Measurements from ENCODE around the gene MKRN3. TPM values are rescaled to one million over a fixed set of nuclear protein-coding genes. Genes with fewer than 3 reads are reported as not detected.

Gene MKRN3
- total and polyA plus RNA-seq, 2 donors (not counting 3 experiments of a cell fraction or from before 2014, with no cell fraction given), result 0.18 to 0.40 TPM

- BruUV-seq (replicated peaks), result no TSS peak
- FAIRE-seq (no peak), DNase-seq (ENCODE audit: low read depth, low spot score) (no peak)
- Histone ChIP-seq H3K4me3 (replicated peaks in 1 of 3; ENCODE audit: insufficient read depth in 1 of 3, low read depth in 1 of 3, low read length in 3 of 3) (no peak overlapping the region), H3K79me2 (ENCODE audit: control insufficient read depth, insufficient read depth, low read length) (no peaks in the 10 kb centered on the region), H3K9me1 (replicated peaks; ENCODE audit: control insufficient read depth, extremely low read depth, insufficient read depth, low read length) (no peaks in the 10 kb centered on the region), H3K27ac (ENCODE audit: insufficient read depth, low read depth, low read length) (no peak overlapping the region), H3K36me3 (ENCODE audit: control insufficient read depth in 2 of 2, extremely low read depth in 1 of 2, insufficient read depth in 2 of 2, low read length in 2 of 2) (no peaks in the 10 kb centered on the region), H3K9ac (replicated peaks; ENCODE audit: extremely low read depth, insufficient read depth, low read length) (no peak overlapping the region), H3K4me1 (ENCODE audit: control insufficient read depth, extremely low read depth, insufficient read depth, low read length) (no peaks in the 10 kb centered on the region), H3K9me3 (replicated peaks; ENCODE audit: control insufficient read depth, insufficient read depth, low read length) (no peaks in the 10 kb centered on the region), H4K20me1 (replicated peaks; ENCODE audit: control insufficient read depth, extremely low read depth, insufficient read depth, low read length) (no peaks in the 10 kb centered on the region), H3K4me2 (ENCODE audit: insufficient read depth, low read length) (no peak overlapping the region), H2AFZ (ENCODE audit: low read depth, low read length) (no peak overlapping the region), H3K27me3 (ENCODE audit: control insufficient read depth in 2 of 2, insufficient read depth in 2 of 2, low read length in 2 of 2) (no peaks in the 10 kb centered on the region)
- intact Hi-C loops (cut with micrococcal nuclease), result no loop called here
- TF ChIP-seq CTCF (IDR thresholded peaks at IDR 0.05; ENCODE audit: extremely low read depth in 1 of 2, insufficient read depth in 1 of 2, low read depth in 1 of 2, low read length in 2 of 2) (no peak), POLR2AphosphoS5 (IDR thresholded peaks at IDR 0.05; ENCODE audit: insufficient read depth, low read depth, low read length) (no peak), GATA2 (IDR thresholded peaks at IDR 0.05; ENCODE audit: insufficient read depth, insufficient read length, low read depth, low read length) (no peak), MAX (IDR thresholded peaks at IDR 0.05; ENCODE audit: insufficient read depth, insufficient read length) (no peak), EZH2 (IDR thresholded peaks at IDR 0.05; ENCODE audit: borderline replicate concordance, low read depth, low read length, severe bottlenecking) (no peak), FOS (IDR thresholded peaks at IDR 0.05; ENCODE audit: borderline replicate concordance, insufficient read depth, low read length) (no peak), JUN (IDR thresholded peaks at IDR 0.05; ENCODE audit: borderline replicate concordance, insufficient read depth, insufficient read length, low read depth) (no peak), MYC (IDR thresholded peaks at IDR 0.05; ENCODE audit: low read depth, low read length) (no peak), POLR2A (IDR thresholded peaks at IDR 0.05; ENCODE audit: low read depth, low read length) (no peak)
- dilution Hi-C loops (cut with MboI; ENCODE audit: extremely low pct_ligation_motif_present, low sequenced_read_pairs), result no loop called here
- ChIA-PET POLR2A (no interaction called here), CTCF (no interaction called here)
These were observed 29.9 kb downstream of the MKRN3 start for GRCh38 chr15:23595368-23595767.

Measured in endothelial cell of umbilical vein (primary cell).